HepG2 (cell line): ENCODE measurements around the gene TTC31. TPM values are rescaled to one million over a fixed set of nuclear protein-coding genes. Genes with fewer than 3 reads are reported as not detected.

Experiments
- AGO2 ChIP-seq: fragments of 200-400 bp; formaldehyde crosslinking; optimal IDR thresholded peaks from 2 replicates; pipeline ENCODE3; 2017; ENCODE audit warnings: mild to moderate bottlenecking, low read depth, low read length, moderate library complexity
- KLF6 ChIP-seq: IDR thresholded peaks from 2 replicates; pipeline ENCODE4 v1.8.0; 2016; ENCODE audit warnings: missing biosample characterization, missing genetic modification reagents
- ZFP1 ChIP-seq: IDR thresholded peaks from 2 replicates; pipeline ENCODE4 v1.6.1; 2016
- ZMYM2 ChIP-seq: sonication (generic); formaldehyde crosslinking; IDR thresholded peaks from 2 replicates; pipeline ENCODE4 v1.8.0; 2022; ENCODE audit warnings: mild to moderate bottlenecking, missing genetic modification reagents
- ZNF333 ChIP-seq: sonication (generic); formaldehyde crosslinking; IDR thresholded peaks from 2 replicates; pipeline ENCODE4 v1.4.0; 2020; ENCODE audit warnings: mild to moderate bottlenecking, missing genetic modification reagents, borderline replicate concordance
- ZNF792 ChIP-seq: IDR thresholded peaks from 2 replicates; pipeline ENCODE4 v1.6.1; 2016
- polyA plus RNA-seq, 8 experiments: library from polyadenylated mRNA; depleted of rRNA in 3 of 8; stranded (reverse) in 7 of 8; unstranded in 1 of 8; fragments of >200 nt; fragmentation: Illumina TruSeq in 4 of 8; extraction: Trizol in 4 of 8; gene quantifications; 2 replicates each; pipeline versions ENCODE4 v1.2.1 to v1.2.3, GENCODE V29; 2011 to 2016; ENCODE audit warnings: low read depth in 4 of 8, missing spikeins in 1 of 8, mixed read lengths in 1 of 8; ENCODE audit not compliant: insufficient read depth in 1 of 8
- total RNA-seq, 5 experiments: library from RNA; depleted of rRNA; stranded (reverse); fragments of >200 nt; fragmentation: Illumina TruSeq; extraction: Trizol; gene quantifications; 2 replicates each; pipeline ENCODE4 v1.2.3, GENCODE V29; 2016; ENCODE audit warnings: low read depth in 1 of 5
- TF ChIP-seq, protein P1 (sequence below): sonication (generic); formaldehyde crosslinking; IDR thresholded peaks from 2 replicates; pipeline ENCODE4 v1.8.0; 2022; ENCODE audit warnings: missing genetic modification reagents, mild to moderate bottlenecking, moderate library complexity, borderline replicate concordance
- TF ChIP-seq, protein P2 (sequence below): sonication (generic); formaldehyde crosslinking; IDR thresholded peaks from 2 replicates; pipeline ENCODE4 v1.4.0; 2020; ENCODE audit warnings: missing genetic modification reagents, borderline replicate concordance
- TF ChIP-seq, protein P3 (sequence below): fragments of 450-650 bp; IDR thresholded peaks from 2 replicates; pipeline ENCODE4 v1.6.1; 2017
- TF ChIP-seq, protein P4 (sequence below): sonication (generic); formaldehyde crosslinking; IDR thresholded peaks from 2 replicates; pipeline ENCODE4 v1.4.0; 2020; ENCODE audit warnings: missing genetic modification reagents; ENCODE audit errors: not compliant biosample characterization
- TF ChIP-seq, protein P5 (sequence below): IDR thresholded peaks from 2 replicates; pipeline ENCODE4 v1.6.1; 2018; ENCODE audit warnings: missing genetic modification reagents, mild to moderate bottlenecking, missing compliant biosample characterization
- TF ChIP-seq, protein P6 (sequence below): sonication (generic); formaldehyde crosslinking; IDR thresholded peaks from 2 replicates; pipeline ENCODE4 v1.4.0; 2020; ENCODE audit warnings: missing genetic modification reagents

Gene TTC31
- total and polyA plus RNA-seq, 2 of the 13 experiments (the other 11 are each of a cell fraction or from before 2014, with no cell fraction given): 28.3 to 39.5 TPM

DNA sequence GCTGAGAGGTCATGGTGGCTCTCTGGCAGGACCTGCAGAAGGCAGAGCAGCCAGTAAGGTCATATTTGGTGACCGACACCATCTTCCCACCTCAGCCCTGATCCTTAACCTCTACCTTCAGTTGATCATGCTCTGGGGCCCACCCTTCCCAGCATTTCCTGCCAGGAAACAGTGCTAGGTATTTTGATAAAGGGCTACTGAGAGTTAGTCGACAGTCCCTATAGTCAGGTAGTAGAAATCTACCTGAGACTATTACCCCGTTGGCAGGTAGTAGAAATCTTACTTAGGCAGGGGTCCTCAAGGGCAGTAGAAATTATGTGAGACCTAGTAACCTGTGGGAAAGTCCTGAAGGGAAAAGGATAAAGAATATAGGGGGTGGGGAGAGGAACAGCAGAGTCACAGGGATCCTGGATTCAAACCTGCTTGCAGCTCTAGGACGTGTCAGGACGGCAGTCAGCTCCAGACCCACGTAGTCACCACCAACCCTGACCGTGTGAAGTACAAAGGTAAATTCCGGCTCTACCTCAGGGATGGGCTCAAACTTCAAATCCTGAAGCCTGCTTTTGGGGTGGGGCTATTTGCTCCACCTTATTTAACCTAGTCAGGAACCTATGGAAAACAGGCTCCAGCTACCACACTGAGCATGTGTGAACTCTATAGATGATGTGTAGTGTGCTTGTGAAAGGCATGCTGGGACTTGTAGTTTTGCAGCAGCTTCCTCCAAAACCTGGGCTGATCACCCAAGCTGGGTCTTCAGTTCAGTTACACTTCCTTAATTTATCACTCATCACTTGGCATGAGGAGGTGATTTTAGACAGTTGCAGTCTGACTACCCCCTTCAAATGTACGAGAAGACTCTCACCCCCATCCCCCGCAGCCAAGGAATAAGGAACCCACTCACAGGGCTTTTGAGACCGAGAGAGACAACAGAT lies 43.1 kb downstream of the TTC31 start, which contains the start of gene DQX1 (continued):
- TF ChIP-seq, protein P1, sequence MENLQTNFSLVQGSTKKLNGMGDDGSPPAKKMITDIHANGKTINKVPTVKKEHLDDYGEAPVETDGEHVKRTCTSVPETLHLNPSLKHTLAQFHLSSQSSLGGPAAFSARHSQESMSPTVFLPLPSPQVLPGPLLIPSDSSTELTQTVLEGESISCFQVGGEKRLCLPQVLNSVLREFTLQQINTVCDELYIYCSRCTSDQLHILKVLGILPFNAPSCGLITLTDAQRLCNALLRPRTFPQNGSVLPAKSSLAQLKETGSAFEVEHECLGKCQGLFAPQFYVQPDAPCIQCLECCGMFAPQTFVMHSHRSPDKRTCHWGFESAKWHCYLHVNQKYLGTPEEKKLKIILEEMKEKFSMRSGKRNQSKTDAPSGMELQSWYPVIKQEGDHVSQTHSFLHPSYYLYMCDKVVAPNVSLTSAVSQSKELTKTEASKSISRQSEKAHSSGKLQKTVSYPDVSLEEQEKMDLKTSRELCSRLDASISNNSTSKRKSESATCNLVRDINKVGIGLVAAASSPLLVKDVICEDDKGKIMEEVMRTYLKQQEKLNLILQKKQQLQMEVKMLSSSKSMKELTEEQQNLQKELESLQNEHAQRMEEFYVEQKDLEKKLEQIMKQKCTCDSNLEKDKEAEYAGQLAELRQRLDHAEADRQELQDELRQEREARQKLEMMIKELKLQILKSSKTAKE: no peak
- TF ChIP-seq ZNF792 (CRISPR knock-in tag) (peak; percentile 58; the same call in 1 of the 2 replicates), KLF6 (peak; percentile 76; the same call in 1 of the 2 replicates), ZFP1 (CRISPR knock-in tag) (0 out of 2 replicates have a peak, but pooled peaks have one; percentile 73), AGO2 (peak; percentile 40), ZNF333 (no peak), ZMYM2 (CRISPR knock-in tag) (no peak)
- TF ChIP-seq, protein P2, sequence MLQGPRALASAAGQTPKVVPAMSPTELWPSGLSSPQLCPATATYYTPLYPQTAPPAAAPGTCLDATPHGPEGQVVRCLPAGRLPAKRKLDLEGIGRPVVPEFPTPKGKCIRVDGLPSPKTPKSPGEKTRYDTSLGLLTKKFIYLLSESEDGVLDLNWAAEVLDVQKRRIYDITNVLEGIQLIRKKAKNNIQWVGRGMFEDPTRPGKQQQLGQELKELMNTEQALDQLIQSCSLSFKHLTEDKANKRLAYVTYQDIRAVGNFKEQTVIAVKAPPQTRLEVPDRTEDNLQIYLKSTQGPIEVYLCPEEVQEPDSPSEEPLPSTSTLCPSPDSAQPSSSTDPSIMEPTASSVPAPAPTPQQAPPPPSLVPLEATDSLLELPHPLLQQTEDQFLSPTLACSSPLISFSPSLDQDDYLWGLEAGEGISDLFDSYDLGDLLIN (CRISPR knock-in tag): no peak
- TF ChIP-seq, protein P3, sequence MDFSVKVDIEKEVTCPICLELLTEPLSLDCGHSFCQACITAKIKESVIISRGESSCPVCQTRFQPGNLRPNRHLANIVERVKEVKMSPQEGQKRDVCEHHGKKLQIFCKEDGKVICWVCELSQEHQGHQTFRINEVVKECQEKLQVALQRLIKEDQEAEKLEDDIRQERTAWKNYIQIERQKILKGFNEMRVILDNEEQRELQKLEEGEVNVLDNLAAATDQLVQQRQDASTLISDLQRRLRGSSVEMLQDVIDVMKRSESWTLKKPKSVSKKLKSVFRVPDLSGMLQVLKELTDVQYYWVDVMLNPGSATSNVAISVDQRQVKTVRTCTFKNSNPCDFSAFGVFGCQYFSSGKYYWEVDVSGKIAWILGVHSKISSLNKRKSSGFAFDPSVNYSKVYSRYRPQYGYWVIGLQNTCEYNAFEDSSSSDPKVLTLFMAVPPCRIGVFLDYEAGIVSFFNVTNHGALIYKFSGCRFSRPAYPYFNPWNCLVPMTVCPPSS: no peak
- TF ChIP-seq, protein P4, sequence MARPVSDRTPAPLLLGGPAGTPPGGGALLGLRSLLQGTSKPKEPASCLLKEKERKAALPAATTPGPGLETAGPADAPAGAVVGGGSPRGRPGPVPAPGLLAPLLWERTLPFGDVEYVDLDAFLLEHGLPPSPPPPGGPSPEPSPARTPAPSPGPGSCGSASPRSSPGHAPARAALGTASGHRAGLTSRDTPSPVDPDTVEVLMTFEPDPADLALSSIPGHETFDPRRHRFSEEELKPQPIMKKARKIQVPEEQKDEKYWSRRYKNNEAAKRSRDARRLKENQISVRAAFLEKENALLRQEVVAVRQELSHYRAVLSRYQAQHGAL (CRISPR knock-in tag): no peak
- TF ChIP-seq, protein P5, sequence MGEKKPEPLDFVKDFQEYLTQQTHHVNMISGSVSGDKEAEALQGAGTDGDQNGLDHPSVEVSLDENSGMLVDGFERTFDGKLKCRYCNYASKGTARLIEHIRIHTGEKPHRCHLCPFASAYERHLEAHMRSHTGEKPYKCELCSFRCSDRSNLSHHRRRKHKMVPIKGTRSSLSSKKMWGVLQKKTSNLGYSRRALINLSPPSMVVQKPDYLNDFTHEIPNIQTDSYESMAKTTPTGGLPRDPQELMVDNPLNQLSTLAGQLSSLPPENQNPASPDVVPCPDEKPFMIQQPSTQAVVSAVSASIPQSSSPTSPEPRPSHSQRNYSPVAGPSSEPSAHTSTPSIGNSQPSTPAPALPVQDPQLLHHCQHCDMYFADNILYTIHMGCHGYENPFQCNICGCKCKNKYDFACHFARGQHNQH (CRISPR knock-in tag): peak; percentile 75; the same call in 1 of the 2 replicates
- TF ChIP-seq, protein P6, sequence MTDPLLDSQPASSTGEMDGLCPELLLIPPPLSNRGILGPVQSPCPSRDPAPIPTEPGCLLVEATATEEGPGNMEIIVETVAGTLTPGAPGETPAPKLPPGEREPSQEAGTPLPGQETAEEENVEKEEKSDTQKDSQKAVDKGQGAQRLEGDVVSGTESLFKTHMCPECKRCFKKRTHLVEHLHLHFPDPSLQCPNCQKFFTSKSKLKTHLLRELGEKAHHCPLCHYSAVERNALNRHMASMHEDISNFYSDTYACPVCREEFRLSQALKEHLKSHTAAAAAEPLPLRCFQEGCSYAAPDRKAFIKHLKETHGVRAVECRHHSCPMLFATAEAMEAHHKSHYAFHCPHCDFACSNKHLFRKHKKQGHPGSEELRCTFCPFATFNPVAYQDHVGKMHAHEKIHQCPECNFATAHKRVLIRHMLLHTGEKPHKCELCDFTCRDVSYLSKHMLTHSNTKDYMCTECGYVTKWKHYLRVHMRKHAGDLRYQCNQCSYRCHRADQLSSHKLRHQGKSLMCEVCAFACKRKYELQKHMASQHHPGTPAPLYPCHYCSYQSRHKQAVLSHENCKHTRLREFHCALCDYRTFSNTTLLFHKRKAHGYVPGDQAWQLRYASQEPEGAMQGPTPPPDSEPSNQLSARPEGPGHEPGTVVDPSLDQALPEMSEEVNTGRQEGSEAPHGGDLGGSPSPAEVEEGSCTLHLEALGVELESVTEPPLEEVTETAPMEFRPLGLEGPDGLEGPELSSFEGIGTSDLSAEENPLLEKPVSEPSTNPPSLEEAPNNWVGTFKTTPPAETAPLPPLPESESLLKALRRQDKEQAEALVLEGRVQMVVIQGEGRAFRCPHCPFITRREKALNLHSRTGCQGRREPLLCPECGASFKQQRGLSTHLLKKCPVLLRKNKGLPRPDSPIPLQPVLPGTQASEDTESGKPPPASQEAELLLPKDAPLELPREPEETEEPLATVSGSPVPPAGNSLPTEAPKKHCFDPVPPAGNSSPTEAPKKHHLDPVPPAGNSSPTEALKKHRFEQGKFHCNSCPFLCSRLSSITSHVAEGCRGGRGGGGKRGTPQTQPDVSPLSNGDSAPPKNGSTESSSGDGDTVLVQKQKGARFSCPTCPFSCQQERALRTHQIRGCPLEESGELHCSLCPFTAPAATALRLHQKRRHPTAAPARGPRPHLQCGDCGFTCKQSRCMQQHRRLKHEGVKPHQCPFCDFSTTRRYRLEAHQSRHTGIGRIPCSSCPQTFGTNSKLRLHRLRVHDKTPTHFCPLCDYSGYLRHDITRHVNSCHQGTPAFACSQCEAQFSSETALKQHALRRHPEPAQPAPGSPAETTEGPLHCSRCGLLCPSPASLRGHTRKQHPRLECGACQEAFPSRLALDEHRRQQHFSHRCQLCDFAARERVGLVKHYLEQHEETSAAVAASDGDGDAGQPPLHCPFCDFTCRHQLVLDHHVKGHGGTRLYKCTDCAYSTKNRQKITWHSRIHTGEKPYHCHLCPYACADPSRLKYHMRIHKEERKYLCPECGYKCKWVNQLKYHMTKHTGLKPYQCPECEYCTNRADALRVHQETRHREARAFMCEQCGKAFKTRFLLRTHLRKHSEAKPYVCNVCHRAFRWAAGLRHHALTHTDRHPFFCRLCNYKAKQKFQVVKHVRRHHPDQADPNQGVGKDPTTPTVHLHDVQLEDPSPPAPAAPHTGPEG: no peak
